ENCODE measurements around the gene RUNX1. TPM values are rescaled to one million over a fixed set of nuclear protein-coding genes. Genes with fewer than 3 reads are reported as not detected.

The RUNX1 gene
- 3.9 and 5.7 TPM in 2 replicates for total RNA-seq (2014; rRNA removed; shearing (Covaris generic))
- polyA plus RNA-seq (2015; cell fraction: cytosol; rRNA removed), result 19.8 and 29.9 TPM in 2 replicates
- polyA plus RNA-seq (2015; cell fraction: nucleus; rRNA removed), result 15.9 and 17.0 TPM in 2 replicates

DNA sequence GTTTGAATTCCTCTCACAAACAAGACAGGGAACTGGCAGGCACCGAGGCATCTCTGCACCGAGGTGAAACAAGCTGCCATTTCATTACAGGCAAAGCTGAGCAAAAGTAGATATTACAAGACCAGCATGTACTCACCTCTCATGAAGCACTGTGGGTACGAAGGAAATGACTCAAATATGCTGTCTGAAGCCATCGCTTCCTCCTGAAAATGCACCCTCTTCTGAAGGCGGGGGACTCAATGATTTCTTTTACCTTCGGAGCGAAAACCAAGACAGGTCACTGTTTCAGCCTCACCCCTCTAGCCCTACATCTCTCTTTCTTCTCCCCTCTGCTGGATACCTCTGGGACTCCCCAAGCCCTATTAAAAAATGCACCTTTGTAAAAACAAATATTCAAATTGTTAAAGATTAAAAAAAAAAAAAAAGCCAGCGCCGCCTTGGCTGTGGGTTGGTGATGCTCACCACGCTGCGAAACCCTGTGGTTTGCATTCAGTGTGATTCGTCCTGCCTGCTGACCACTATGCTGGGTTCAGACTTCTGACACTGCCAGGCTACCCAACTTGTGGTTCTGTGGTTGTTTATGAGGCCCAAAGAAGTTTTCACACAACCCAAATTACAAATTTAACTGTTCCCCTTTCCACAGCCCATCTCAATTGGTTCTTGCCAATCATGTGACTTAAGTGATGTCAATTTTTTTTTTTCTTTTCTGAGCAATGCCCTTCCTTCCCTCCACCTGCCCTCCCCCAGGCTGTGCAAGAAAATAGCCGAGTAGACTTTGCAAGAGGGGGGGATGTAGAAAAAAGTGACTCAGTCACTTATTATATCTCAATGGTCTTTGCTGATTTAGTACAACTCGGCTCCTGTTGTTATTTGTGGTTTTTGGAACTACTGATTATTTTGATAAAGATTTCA lies at the start of gene RUNX1:
Gene RUNX1 (minus strand): TSS at position 597 of the 912 bp plus-strand sequence.
- in situ Hi-C loops (cut with HindIII; ENCODE audit: low pct_unique_long_range_greater_than_20kb, low sequenced_read_pairs), result no loop called here
- no peak for DNase-seq (ENCODE audit: low read depth, low spot score)

DNA sequence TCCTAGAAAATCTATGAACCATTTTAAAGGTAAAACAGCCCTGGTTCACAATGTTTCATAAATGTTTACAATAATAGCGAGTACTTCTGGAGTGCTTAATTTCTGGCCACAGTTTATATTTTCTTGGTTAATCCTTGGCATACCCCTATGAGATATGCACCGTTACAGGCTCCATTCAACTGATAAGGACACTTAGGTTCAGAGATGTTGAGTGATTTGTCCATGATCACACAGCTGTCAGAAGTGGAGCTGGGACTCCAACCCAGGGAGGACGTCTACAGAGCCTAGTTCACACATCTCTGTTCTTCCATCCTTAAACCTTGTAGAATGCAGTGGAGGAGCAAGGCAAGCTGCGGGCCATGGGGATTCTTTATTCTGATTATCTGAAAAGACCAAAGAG lies 48.4 kb upstream of the RUNX1 start:
- no peak for DNase-seq (ENCODE audit: low read depth, low spot score)
- in situ Hi-C loops (cut with HindIII; ENCODE audit: low pct_unique_long_range_greater_than_20kb, low sequenced_read_pairs), result no loop called here

DNA sequence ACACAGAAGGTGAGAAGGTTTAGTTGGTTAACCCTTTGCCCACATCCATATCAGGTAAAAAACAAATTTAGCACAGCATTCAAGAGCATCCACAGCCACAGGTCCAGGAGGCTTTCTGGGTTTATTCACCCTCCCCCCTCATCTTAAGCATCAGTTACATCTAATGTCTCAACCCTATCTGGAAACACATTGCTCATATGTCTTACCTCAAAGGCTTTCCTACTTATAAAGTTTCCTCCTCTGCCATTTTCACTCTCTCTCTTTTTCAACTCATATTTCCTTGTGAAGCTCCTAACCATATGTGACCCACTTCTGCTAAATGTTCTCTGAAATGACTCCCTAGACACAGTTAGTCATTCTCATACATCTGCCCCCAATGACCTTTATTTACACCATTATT lies 47.9 kb upstream of the RUNX1 start:
- in situ Hi-C loops (cut with HindIII; ENCODE audit: low pct_unique_long_range_greater_than_20kb, low sequenced_read_pairs), result no loop called here
- no peak for DNase-seq (ENCODE audit: low read depth, low spot score)

DNA sequence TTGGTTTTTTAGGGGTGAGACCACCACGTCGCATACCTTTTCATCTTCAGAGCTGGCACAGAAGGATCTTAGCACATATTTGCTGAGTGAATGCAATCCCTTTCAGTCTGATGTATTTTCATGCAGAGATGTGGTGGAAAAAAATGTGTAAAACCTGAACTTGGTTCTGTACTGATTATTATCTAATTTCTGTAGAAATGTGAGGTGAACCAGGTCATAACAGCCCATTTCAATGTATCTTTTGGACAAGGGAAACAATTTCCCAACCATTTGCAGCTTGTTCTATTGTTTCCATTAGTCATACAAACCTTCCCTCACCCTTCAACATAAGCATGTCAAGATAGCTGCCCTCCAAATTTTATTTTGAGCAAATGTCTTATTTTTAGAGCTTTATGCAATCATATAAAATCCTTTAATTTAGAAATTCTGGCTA lies 46.8 kb upstream of the RUNX1 start:
- no peak for DNase-seq (ENCODE audit: low read depth, low spot score)
- in situ Hi-C loops (cut with HindIII; ENCODE audit: low pct_unique_long_range_greater_than_20kb, low sequenced_read_pairs), result no loop called here

DNA sequence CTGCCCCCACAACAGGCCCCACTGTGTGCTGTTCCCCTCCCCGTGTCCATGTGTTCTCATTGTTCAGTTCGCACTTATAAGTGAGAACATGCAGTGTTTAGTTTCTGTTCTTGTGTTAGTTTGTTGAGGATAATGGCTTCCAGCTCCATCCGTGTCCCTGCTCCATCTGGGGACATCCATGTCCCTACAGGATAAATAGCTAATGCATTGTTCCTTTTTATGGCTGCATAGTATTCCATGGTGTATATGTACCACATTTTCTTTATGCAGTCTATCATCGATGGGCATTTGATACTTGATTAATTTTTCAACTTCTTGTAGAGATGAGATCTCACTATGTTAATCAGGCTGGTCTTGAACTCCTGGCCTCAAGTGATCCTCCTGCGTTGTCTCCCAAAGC lies 44.4 kb upstream of the RUNX1 start:
- in situ Hi-C loops (cut with HindIII; ENCODE audit: low pct_unique_long_range_greater_than_20kb, low sequenced_read_pairs), result no loop called here
- DNase-seq (ENCODE audit: low read depth, low spot score), result no peak

DNA sequence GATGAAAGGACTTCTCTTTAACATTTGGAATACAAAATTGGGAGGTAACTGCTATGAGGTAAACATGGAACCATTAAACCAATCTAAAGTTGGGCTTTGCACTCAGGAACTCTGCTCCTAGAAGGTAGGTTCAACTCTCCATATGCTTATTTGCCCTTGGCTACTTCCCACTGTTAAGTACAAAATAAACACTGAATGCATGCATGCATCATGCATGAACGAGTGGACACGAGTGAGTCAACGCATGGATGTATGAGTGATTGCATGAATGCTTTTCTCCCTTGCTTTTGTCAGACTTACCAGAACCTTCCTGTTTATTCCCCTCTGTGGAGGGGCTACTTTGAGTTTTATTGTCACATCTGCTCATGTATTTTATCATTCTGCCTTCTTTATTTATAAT lies 42.4 kb upstream of the RUNX1 start:
- DNase-seq (ENCODE audit: low read depth, low spot score), result no peak
- in situ Hi-C loops (cut with HindIII; ENCODE audit: low pct_unique_long_range_greater_than_20kb, low sequenced_read_pairs), result no loop called here

DNA sequence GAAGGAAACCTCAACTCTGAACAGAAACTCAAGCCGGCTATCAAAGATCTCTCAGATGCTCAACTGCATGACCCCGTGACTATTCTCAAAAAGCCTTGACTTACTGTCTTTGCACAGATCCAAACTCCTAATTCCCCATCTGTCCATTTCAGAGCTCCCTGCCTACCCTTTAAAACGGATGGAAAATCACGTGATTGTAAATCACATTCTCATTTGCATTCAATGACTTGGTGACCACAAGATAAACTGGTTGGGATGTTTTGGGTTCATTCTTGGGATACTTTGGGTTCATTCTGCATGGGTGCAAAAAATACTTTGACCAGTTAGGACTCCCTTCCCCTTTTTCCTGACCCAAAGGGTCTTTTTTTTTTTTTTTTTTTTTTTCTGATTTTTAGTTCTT lies 41.3 kb upstream of the RUNX1 start:
- in situ Hi-C loops (cut with HindIII; ENCODE audit: low pct_unique_long_range_greater_than_20kb, low sequenced_read_pairs), result no loop called here
- DNase-seq (ENCODE audit: low read depth, low spot score), result no peak

DNA sequence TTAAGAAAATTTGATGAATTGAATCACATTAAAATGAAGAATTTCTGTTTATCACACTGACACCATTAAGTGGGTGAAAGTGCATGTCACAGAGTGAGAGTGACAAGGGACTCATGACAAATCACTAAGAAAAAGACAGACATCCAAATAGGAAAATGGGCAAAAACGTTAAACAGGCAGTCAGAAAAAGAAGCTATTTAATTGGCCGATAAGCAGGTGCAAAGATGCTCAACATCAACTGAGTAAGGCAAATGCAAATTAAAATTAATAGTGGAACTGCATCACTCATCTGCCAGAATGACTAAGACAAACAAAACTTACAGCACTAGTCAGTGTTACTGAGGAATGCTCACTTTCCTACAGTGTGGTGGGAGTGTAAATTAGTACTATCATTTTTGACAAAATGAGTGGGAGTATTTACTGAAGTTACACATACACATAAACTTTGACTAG lies 39.2 kb upstream of the RUNX1 start:
- in situ Hi-C loops (cut with HindIII; ENCODE audit: low pct_unique_long_range_greater_than_20kb, low sequenced_read_pairs), result no loop called here
- no peak for DNase-seq (ENCODE audit: low read depth, low spot score)

DNA sequence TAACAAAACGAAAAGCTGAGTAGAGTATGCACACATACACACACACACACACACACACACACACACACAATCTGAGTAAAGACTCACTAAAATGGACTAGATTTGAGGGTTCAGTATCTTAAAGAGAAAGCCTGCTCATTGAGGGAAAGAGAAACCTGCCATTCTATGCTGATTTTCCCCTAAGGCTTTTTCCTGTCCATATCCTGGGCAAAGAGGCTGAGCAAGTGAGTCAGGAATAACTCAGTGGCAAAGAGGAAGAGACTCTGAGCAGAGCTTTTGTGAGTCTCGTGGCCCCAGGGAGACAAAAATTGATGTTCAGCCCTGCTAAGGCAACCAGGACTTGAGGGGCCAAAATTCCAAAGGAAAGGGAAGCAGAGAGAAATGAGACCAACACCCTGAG lies 37.3 kb upstream of the RUNX1 start:
- peak; percentile 29 for DNase-seq (ENCODE audit: low read depth, low spot score)

DNA sequence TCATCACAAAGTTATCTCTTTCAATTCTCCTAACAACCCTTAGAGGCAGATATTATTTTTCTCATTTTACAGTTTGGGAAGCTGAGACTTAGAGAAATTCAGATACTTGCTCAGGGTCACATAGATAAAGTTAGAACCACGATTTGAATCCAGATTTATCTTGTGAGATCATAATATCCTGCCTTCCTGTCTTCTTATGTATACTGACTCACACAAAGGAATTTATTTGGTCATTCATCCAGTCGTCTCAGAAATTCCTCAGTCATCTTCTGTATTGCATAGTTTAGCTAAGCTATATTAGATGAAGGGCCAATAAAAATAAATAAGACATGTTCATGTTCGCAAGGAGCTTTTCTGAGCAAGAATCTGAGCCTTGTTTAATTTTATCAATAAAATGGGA lies 35.8 kb upstream of the RUNX1 start:
- DNase-seq (ENCODE audit: low read depth, low spot score), result no peak
- in situ Hi-C loops (cut with HindIII; ENCODE audit: low pct_unique_long_range_greater_than_20kb, low sequenced_read_pairs), result no loop called here

More for the DNA sequence above, 37.3 kb upstream of the RUNX1 start:
- in situ Hi-C loops (cut with HindIII; ENCODE audit: low pct_unique_long_range_greater_than_20kb, low sequenced_read_pairs), result no loop called here

DNA sequence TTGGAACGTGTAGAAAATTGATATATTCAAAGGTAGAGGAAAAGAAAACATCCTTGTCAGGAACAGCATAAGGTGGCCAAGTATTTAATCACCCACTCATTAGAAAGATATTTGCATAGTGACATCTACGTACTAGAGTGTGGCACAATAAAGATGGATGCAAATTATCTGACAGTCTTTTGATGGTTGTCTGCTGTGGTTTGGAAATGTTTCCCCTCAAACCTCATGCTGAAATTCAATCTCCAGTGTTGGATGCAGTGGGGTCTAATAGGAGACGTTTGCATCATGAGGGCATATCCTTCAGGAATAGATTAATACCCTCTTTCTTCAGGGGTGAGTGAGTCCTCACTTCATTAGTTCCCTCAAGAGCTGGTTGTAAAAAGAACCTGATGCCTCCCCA lies 34.1 kb upstream of the RUNX1 start:
- in situ Hi-C loops (cut with HindIII; ENCODE audit: low pct_unique_long_range_greater_than_20kb, low sequenced_read_pairs), result no loop called here
- DNase-seq (ENCODE audit: low read depth, low spot score), result no peak

DNA sequence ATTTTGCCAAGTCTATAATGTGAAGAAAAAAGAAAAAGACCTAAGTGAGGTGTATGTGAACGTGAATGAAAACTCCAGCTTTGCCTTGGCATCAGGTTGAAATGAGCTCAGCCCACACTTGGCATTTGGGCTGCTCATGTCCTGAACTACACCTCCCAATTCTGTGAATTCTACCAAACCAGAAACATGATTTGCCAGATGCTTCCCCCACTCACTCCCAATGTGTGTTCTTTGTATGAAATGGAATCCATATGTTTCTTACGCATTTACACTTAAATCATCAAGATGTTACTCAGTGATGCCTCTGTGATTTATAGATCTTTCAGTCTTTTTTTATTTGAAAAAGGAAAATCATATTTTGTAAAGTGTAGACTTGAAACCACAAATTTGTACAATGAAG lies 32.8 kb upstream of the RUNX1 start:
- DNase-seq (ENCODE audit: low read depth, low spot score), result no peak
- in situ Hi-C loops (cut with HindIII; ENCODE audit: low pct_unique_long_range_greater_than_20kb, low sequenced_read_pairs), result no loop called here

DNA sequence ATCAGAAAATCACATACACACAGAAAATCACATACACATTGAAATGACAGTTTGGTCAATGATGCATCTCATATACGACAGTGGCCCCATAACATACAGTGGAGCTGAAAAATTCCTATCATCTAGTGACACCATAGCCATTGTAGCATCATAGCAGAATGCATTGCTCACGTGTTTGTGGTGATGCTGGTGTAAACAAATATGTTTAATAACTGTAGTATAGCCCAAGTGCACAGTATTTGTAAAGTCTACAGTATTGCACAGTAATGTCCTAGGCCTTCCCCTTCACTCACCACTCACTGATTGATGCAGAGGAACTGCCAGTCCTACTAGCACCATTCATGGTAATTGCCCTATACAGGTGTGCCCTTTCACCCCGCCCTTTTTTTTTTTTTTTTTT lies 30.1 kb upstream of the RUNX1 start:
- in situ Hi-C loops (cut with HindIII; ENCODE audit: low pct_unique_long_range_greater_than_20kb, low sequenced_read_pairs), result no loop called here
- DNase-seq (ENCODE audit: low read depth, low spot score), result no peak

DNA sequence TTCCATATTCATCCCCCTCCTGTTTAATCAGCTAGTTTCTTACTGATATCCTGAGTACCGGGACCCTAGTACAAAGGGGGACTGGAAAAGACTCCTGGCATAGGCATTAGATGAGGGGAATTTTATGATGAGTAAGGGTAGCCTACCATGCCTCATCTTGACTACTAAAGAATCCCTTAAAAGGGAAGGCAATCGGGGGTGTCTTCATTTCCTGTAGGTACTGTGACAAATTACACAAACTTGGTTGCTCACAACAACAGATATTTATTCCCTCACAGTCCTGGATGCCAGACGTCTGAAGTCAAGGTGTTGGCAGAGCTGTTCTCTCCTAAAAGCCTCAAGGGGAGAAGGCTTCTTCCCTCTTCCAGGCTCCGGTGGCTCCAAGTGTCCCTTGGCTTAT lies 28.9 kb upstream of the RUNX1 start:
- no peak for DNase-seq (ENCODE audit: low read depth, low spot score)
- in situ Hi-C loops (cut with HindIII; ENCODE audit: low pct_unique_long_range_greater_than_20kb, low sequenced_read_pairs), result no loop called here

DNA sequence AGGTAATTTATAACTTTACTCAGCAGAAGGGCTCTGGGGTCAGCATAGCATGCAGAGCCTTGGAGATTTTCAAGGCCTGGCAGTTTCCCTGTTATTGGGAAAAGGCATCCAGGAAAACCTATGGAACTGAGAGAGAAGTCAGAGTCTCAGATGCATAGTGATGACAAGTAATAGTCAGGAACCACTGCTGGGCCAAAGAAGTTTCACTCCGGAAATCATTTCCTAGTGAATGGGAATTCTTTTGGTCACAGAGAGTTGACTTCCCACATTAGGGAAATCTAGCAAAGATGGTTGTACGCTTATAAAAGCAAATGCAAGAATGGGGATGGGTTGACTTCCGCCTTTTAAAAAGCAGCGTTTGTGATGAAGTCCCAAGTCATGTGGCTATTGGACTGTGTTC lies 28.4 kb upstream of the RUNX1 start:
- in situ Hi-C loops (cut with HindIII; ENCODE audit: low pct_unique_long_range_greater_than_20kb, low sequenced_read_pairs), result no loop called here
- no peak for DNase-seq (ENCODE audit: low read depth, low spot score)

DNA sequence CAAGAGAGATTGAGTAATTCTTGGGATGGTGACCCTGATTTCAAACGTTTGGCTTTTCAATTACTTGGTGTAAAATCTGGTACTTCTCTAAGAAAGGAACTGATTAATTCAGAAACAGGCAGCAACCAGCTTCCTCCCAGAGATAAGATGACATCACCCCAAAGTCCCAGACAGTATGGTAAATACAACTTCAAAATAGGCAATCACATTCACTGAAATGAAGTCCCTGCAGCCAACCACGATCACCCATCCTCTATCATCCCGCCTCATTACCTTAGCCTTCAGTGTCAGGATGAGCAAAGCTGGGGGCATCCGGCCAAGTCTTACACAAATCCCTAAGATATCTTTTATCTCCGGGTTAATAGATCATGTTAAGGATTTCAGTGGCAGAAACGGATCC lies 26.4 kb upstream of the RUNX1 start:
- in situ Hi-C loops (cut with HindIII; ENCODE audit: low pct_unique_long_range_greater_than_20kb, low sequenced_read_pairs), result no loop called here
- no peak for DNase-seq (ENCODE audit: low read depth, low spot score)

DNA sequence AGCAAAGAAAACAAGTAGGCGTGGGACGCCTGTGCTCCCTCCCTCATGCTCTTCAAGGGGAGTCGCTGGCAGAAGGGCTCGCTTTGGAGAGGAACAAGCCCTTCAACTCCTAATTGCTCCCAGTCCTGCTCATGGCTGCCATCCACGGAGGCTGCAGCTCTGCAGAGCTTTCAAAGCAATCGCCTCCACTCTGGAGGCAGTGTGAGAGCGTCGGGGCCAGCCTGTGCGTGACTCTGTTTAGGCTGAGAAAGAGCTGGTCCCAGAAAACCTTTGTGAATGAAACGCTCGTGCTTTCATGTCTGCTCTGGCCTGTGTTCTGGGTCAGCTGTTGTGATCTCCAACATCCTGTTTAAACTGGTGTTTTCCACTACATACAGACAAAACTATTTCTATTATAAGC lies 23.9 kb upstream of the RUNX1 start:
- DNase-seq (ENCODE audit: low read depth, low spot score), result no peak
- in situ Hi-C loops (cut with HindIII; ENCODE audit: low pct_unique_long_range_greater_than_20kb, low sequenced_read_pairs), result no loop called here

DNA sequence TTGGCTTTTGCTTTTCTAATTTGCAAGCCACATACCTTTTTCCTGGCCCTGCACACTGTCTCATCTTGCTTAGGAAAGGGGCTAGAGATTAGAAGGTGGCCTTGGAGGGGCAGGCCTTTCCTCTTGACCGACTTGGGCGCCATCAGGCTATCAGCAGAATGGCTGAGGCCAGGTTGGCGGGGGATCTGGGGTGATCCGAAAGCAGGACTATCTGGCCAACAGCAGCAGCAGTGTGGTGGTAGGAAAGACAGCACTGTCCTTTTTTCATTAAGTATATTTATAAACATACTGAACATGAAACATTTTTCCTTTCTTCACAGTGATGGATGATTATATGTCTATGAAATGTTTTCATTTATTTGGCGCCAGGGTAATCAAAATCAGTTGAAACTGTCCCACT lies 23.5 kb upstream of the RUNX1 start:
- in situ Hi-C loops (cut with HindIII; ENCODE audit: low pct_unique_long_range_greater_than_20kb, low sequenced_read_pairs), result no loop called here
- no peak for DNase-seq (ENCODE audit: low read depth, low spot score)

DNA sequence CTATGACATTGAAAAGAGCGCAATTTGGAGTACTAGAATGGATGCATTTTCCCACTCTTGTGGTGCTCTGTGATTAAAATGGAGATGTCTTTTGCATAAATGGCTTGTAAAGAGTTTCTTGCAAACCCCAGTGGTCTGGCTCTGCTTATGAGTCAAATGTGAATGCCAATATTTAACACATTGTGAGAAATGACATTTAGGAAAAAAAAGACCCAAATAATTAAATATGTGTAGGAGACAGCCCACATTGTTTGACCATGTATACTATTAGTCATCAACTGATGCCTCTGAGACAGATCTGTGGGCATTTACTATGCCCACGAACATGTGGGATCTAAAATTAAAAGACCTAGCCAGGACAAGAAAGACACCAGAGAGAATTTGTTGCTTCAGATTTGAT lies 22.2 kb upstream of the RUNX1 start:
- in situ Hi-C loops (cut with HindIII; ENCODE audit: low pct_unique_long_range_greater_than_20kb, low sequenced_read_pairs), result no loop called here
- no peak for DNase-seq (ENCODE audit: low read depth, low spot score)

All from SK-MEL-5 (cell line).